Subcutaneous adipose tissue (tissue), 4 donors: Measurements from ENCODE around the gene SLC17A9. TPM values are rescaled to one million over a fixed set of nuclear protein-coding genes. Genes with fewer than 3 reads are reported as not detected.

Source experiments
- total RNA-seq, 4 donors: library from RNA; depleted of rRNA; stranded (reverse); fragments of >200 nt; gene quantifications; one replicate each; pipeline ENCODE4 v1.1.0, GENCODE V29; 2016
- TF ChIP-seq, protein P1 (sequence below): fragments of 450-650 bp; IDR thresholded peaks from one replicate; pipeline ENCODE4 v1.5.1; 2016; ENCODE audit warnings: low read depth, mild to moderate bottlenecking, control low read depth, antibody characterized with exemption, moderate library complexity

The SLC17A9 gene
- total RNA-seq, 4 donors from 2014 or later = 0.38 to 6.8 (median 2.1) TPM

DNA sequence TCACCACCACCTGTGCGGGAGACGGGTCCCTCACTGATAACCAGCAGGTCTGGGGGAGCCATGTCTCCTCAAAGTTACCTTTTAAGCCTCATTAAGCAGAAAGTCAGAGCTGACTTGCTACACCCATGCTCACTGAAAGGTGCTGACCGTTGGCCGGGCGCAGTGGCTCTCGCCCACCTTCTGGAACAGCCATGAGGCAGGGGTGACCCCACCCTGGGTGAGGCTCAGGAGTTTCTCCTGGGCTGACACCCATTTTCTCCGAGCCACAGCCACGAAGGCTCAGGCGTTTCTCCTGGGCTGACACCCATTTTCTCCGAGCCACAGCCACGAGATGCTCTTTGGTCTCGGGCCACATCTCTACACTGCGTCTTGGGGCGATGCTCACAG lies 44.1 kb downstream of the SLC17A9 start:
- TF ChIP-seq, protein P1, sequence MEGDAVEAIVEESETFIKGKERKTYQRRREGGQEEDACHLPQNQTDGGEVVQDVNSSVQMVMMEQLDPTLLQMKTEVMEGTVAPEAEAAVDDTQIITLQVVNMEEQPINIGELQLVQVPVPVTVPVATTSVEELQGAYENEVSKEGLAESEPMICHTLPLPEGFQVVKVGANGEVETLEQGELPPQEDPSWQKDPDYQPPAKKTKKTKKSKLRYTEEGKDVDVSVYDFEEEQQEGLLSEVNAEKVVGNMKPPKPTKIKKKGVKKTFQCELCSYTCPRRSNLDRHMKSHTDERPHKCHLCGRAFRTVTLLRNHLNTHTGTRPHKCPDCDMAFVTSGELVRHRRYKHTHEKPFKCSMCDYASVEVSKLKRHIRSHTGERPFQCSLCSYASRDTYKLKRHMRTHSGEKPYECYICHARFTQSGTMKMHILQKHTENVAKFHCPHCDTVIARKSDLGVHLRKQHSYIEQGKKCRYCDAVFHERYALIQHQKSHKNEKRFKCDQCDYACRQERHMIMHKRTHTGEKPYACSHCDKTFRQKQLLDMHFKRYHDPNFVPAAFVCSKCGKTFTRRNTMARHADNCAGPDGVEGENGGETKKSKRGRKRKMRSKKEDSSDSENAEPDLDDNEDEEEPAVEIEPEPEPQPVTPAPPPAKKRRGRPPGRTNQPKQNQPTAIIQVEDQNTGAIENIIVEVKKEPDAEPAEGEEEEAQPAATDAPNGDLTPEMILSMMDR = no peak

DNA sequence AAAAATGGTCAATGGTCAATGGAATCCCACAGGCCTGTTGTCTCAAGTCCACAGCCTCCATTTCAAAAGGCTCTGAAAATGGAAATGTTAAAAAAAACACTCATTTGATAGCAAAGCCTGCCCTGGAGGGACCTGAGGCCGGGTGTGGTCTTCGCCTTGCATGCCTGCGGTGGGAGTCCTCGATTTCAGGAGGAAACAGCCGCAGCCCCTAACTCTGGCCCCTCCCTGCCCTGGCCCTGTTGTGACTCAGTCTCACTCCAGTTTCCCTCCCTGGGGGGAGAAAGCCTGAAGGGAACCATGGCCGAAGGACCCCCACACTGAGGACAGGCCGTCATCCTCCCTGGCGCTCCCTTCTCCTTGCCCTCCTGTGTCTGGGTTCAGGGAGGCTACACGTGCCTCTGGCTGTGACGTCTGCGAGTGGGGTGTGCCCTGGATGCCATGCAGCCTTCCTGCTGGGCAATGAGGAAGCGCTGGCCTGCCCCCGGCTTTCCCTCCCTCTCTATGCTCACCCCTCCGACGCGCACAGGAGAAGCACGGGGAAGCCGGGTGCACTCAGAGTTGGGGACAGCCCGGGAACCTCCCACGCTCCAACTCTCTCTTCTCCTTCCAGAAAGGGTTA lies 45.0 kb downstream of the SLC17A9 start:
- TF ChIP-seq, protein P1 = no peak

DNA sequence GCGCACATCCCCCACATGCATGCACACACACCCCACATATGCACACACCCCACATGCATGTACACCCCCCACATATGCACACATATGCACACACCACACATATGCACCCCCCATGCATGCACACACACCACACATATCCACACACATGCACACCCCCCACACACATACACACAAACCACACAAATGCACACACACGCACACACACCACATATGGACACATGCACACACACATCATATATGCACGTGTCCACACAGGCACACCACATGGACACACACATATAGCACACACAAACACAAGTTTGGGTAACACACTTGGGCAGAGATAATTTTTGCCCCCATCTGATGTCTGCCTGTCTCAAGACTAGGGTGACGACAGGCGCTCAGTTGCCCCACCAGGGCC lies 45.9 kb downstream of the SLC17A9 start:
- TF ChIP-seq, protein P1 = no peak

DNA sequence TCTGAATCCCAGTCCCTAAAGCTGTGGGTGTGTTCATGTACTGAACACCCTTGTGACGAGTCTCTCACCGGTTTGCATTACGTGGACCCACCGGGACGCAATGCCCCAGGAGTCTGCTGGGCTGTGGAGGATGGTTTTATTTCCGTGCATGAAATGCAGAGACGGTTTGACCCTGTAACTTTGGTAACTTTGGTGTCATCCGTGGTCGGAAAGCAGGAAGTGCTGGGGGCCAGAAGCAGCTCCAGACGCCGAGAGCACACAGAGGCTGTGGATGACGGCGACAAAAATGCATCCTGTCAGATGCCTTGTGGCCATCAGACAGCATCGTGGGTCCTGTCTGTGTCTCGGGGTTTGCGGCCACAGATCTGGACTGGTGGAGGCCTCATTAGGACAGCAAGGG lies 47.1 kb downstream of the SLC17A9 start:
- TF ChIP-seq, protein P1 = no peak

DNA sequence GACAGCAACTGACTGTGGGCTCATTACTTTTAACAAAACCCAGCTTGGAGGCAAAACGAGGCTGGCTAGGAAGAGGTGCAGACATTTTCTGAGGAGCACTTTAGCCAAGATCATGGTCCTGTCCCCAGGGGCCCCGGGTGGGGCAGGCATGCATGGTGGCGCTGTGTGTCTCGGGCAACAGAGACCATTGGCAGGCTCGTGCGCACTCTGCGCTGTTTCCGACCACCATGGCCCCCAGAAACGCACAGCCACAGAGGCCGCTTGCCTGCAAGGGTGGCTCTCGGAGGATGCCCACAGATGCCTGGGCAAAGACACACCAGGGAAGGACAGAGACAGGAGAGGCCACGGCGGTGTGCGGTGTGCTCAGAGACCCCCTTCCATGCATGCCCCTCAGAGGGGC lies 47.5 kb downstream of the SLC17A9 start:
- TF ChIP-seq, protein P1 = no peak

DNA sequence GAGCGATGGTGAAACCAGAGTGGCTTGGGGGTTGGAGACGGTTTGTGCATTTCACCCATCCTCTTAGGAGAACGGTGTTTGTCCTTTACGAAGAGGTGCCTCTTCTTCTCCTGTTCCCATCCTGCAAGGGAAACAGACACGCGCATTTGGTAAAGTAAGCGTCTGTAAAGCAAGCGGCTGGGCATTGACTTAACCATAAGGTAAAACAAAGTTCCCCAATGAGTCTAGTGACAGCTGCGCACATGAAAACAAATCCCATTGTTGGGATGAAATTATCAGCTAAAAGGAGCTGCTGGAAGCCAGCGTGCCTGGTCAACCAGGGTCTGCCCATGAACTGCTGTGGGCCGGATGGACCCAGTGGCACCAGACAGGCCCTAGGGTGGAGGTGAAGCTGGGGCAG lies 48.4 kb downstream of the SLC17A9 start:
- TF ChIP-seq, protein P1 = no peak

DNA sequence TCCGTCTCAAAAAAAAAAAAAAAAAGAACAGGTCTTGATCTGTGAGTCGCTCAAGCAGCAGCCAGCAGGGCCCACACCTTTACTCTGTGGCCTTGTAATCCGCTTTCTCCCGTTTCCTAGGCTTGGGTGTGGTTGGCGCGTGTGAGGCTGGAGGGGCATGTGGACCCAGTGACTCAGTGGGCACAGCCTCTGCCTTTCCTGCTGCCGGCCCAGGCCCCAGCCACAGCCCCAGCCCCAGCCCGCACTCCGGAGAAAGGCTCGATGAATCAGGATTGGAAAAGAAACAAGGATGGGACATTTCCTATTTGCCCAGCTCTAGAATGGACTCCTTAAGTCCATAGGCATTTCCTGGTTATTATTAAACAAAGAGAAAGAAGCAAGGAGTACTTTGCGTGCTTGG lies 50.0 kb downstream of the SLC17A9 start:
- TF ChIP-seq, protein P1 = no peak
